Stimulated activated CD8-positive, alpha-beta memory T cell treated with anti-CD3 and anti-CD28 coated beads, Interleukin-12 subunit alpha, Interleukin-12 subunit beta, amount 100 ng/mL, for 4 hours (primary cell): Measurements from ENCODE around the gene DNASE1L3.
"Not testable (repeated sequence)": the region's sequence is repeated elsewhere in the genome, so short reads cannot be mapped to it uniquely, and the experiment has no call there.

ENCODE experiments used
- DNase-seq: peaks from one replicate; pipeline ENCODE4 v3.0.0-alpha.2; 2020; ENCODE audit warnings: low read depth

DNASE1L3 gene

DNA sequence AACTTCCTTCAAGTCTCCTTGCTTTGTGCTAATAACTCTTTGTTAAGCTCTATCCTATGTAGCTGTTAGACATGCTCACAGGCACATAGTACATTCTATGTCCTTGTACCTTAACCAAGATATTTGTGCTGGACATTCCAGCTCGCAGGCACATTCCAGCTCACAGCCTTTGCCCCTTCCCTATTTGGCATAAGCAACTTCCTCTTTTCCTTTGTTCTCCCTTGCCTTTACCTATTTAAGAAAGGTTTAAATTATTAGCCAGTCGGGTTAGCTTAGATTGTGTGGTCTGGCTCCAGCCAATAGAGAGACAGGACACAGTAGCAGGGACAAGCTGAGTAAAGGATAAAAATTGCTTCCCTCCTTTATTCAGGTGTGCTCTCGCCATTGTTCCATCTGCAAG, 9.3 kb downstream of the DNASE1L3 start:
- not testable (repeated sequence) for DNase-seq

- no peak for DNase-seq
These were observed 9.9 kb downstream of the DNASE1L3 start for GRCh38 chr3:58200846-58201355.

- no peak for DNase-seq
These were observed 10.6 kb downstream of the DNASE1L3 start for GRCh38 chr3:58200121-58200709.

DNA sequence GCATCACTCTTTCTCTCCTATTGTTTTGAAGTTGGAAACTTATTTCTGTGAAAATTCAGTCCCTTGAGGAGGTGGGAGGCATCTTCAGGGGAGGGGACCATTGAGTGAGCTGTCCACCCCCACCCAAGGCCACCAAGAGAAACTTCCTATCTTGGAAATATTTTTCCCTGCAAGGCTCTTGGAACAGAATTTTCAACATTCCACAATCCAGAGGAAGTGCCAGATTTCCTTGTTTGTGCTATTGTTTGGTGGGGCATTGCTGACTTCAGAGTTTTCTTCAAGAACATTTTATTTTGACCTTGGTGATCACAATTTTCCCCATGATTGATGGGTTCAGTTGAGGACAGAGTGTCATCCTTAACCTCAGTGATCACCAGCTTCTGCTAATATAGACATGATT, 12.0 kb downstream of the DNASE1L3 start:
- no peak for DNase-seq

DNA sequence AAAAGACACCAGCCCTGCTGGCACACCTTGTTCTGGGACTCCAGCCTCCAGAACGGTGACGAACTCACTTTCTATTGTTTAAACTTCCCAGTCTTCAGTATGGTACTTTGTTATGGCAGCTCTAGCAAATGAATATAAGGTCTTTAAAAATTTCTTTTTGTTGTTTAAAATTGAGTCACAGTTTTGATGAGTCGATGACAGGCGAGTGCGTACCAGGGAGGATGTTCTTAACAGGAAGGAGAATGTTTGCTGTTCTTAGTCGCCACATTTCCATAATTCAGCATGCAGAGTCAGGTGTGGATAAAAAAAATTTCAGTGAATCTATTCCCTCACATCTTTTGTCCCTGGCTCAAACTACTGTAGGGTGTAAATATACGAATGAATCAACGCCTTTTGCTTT, 12.4 kb downstream of the DNASE1L3 start:
- DNase-seq: no peak

DNA sequence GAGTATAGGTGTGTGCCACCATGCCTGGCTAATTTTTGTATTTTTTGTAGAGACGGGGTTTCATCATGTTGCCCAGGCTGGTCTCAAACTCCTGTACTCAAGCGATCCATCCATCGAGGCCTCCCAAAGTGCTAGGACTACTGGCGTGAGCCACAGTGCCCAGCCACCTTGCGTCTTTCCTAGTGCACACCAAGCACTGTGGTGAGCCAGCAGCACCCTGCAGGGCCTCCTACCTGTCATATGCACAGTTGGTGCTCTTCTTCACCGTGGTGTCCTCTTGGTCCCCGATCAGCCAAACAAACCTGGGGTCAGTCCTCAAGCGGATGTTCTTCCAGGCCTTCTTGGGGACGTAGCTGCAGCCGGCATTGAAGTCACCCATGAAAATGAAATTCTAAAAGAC, 13.2 kb downstream of the DNASE1L3 start:
- DNase-seq: no peak

DNA sequence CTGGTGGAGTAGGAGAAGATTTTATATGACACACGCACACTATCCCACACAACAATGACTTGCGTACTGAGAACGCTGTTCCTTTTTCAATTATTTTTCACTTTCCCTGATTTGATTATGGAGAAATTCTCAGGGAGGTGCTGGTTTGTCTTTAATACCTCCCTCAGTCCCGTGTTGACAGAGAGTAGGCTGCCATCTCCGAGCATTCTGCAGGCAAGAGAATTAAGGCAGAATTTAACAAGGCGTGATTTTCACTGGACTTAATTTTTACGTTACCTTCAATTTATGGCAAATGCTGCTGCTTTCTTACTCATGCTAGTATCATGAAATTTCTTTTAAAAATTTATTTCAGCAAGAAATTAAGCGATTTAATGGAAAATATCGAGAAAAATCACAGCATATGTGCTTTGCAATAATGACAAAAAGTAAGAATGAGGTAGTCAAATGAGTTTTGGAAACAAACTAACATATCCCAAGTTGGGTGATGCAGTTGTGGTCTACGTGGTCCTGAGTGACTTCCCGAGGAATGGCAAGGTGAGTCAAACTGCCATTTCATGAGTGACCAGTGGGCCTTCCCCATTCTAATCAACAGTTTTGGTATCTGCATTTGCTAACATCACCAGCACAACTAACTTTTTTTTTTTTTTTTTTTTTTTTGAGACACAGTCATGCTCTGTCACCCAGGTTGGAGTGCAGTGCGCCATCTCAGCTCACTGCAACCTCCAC, 16.9 kb downstream of the DNASE1L3 start:
- DNase-seq: no peak

DNA sequence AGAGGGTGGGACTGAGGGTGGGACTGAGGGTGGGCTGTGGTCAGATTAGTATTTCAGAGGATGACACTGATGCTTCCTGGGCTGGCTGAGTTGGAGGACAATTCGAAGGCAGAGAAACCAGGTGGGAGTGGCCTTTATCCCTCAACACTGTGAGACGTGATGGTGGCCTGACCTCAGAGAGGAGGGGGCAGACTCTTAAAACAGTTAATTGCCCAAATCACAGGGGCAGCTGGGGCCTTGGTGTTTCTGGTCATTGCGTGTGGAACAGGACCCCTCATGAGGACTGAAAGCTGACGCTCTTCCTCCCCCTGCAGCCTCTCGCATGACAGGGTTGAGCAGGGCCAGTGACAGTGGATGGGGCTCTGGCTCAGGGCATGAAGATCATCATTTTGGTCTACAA, 18.7 kb downstream of the DNASE1L3 start:
- DNase-seq: no peak

- DNase-seq: no peak
These were observed 19.3 kb downstream of the DNASE1L3 start for GRCh38 chr3:58191361-58191991.

DNA sequence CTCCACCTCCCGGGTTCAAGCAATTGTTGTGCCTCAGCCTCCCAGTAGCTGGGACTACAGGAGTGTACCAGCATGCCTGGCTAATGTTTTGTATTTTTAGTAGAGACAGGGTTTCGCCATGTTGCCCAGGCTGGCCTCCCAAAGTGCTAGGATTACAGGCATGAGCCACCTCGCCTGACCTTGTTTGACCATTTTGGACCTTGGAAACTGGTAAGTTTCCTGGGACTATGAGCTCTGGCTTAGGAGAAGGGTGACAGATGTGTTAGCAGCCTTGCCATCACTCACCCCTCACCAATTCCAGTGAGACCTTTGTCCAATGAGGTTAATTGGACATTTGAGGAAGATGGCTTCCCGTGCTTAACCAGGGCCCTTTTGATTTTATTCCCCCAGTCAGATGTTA, 19.9 kb downstream of the DNASE1L3 start:
- no peak for DNase-seq

DNA sequence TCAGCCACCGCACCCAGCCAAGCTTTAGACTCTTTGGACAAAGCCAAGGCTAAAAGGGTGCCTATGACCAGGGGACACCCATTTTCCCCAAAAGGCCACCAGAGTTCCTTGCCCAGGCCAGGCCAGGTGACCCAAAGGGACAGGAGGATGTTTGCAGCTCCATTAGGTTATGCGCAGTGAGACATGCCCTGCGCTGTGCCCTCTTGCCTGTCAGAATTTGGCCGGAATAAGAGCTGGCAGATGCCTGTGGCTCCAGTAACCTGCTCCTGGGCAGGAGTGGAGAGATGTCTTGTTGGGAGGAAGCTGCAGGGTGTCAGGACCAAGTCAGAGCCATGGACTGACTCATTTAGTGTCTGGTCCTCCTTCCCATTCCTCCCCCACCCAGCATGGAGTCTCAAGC, 20.5 kb downstream of the DNASE1L3 start:
- no peak for DNase-seq

- DNase-seq: no peak
These were observed 21.1 kb downstream of the DNASE1L3 start for GRCh38 chr3:58189691-58190090.

- DNase-seq: no peak
These were observed 21.8 kb downstream of the DNASE1L3 start for GRCh38 chr3:58188921-58189451.

DNA sequence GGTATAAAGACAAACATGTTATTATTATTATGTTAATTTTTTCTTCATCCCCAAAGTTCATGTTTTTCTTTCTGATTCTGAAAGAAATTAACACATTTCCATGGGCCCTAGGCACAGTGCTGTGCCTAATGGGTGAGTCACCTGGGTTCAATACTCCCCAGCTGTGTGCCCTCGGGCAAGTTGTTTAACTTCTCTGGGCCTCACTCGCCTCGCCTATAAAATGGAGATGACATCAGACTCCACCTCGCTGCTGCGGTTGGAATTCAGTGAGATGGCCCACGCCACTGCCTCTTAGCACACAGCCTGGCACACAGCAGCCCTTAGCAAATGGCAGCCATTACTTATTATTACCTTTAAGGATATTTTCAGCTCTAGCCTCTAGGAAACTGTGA, 22.6 kb downstream of the DNASE1L3 start:
- DNase-seq: no peak

DNA sequence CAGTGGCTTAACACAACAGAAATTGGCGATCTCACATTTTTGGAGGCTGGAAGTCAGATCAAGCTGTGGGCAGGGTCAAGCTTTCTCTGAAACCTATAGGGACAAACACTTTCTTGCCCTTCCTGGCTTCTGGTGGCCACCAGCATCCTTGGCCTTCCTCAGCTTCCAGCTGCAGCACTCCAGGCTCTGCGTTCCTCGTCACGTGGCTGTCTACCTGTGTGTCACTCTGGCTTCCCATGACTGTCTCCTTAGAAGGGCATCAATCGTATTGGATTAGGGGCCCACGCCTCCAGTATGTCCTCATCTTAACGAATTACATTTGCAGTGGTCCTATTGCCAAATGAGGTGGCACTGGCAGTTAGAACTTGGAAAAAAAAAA, 25.8 kb downstream of the DNASE1L3 start:
- no peak for DNase-seq

- no peak for DNase-seq
These were observed 26.3 kb downstream of the DNASE1L3 start for GRCh38 chr3:58184309-58184981.

DNA sequence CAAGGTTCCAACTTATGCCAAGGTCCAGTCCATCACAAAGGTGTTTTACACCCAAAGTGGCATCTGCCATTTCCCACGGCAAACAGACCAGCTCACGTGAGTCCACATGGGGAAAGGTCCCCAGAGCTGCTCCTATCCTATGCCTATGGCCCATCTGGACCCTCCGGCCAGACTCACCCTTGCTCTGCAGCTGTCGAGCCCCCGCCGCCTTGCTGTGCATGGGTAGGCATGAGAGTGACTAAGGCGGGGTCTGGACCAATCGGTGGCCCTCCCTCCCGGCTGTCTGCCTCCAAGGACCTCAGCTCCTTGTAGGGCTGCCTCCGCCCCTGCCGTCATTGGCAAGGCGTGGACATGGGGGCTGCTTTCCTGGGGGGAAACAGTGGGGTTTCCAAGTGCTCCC, 26.9 kb downstream of the DNASE1L3 start:
- no peak for DNase-seq

GRCh38 chr3:58183221-58183620, 27.6 kb downstream of the DNASE1L3 start:
- DNase-seq: no peak

- no peak for DNase-seq
These were observed 29.7 kb downstream of the DNASE1L3 start for GRCh38 chr3:58180940-58181587.

DNA sequence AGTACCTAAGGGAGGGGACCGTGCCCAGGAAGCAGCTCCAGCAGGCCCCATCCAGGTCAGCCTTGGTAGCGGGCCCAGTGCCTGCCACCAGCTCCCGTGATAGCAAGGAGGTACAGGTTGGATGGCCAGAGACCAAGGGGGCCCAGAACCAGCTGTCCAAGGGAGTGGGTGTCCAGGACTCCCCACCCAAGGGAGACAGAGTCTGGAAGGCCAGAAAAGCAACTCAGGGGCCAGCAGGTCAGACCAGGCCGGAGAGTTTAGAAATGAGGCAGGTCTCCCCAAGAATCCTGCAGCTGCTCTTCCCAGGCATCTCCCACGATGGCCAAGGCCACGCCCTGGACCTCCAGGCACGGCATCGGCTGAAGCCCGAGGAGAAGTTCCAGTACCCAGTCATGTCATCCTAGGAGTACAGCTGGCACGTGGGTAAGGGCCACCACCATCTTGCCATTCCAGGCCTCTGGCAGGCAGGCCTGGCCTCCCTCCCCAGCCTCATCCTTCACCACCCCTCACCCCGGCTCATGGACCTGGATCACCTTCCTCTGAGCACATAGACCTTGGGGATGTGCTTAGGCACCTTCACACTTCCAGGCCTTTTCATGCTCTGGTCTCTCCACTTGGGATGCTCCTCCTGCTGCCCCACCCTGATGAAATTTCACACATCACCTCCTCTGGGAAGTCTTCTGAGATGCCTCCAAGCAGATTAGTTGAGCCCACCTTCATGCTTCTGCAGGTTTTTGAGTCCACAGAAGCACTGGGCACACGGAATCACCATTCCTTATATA, 30.5 kb downstream of the DNASE1L3 start:
- DNase-seq: no peak
